GM18508 (cell line): ENCODE data around the gene SCN10A.

ENCODE experiments used
- ATAC-seq: cut with Tn5 transposase; IDR thresholded peaks from one replicate; pipeline ENCODE4 v1.9.1; 2021; ENCODE audit warnings: moderate number of reproducible peaks; ENCODE audit not compliant: insufficient read depth, unreplicated experiment

SCN10A gene

GRCh38 chr3:38658841-38659240 is 157.2 kb downstream of the SCN10A start:
- ATAC-seq, result no peak

- no peak for ATAC-seq
Observed at GRCh38 chr3:38657369-38657768, 158.6 kb downstream of the SCN10A start.

- no peak for ATAC-seq
Observed at GRCh38 chr3:38655708-38656300, 160.2 kb downstream of the SCN10A start.

GRCh38 chr3:38653685-38654537 is 162.1 kb downstream of the SCN10A start:
- ATAC-seq, result no peak

GRCh38 chr3:38652934-38653333 is 163.1 kb downstream of the SCN10A start:
- no peak for ATAC-seq

GRCh38 chr3:38651153-38651789 is 164.7 kb downstream of the SCN10A start:
- ATAC-seq, result no peak

GRCh38 chr3:38650248-38650951 is 165.6 kb downstream of the SCN10A start:
- ATAC-seq, result no peak

- no peak for ATAC-seq
Observed at GRCh38 chr3:38649500-38650247, 166.3 kb downstream of the SCN10A start, which contains the start of gene SCN5A. TSS of gene SCN5A (minus strand) at chr3:38649687. CDS start at chr3:38633307, 16,380 bp downstream.

- no peak for ATAC-seq
Observed at GRCh38 chr3:38648659-38649499, 167.1 kb downstream of the SCN10A start.

- no peak for ATAC-seq
Observed at GRCh38 chr3:38648024-38648658, 167.9 kb downstream of the SCN10A start.

- ATAC-seq, result no peak
Observed at GRCh38 chr3:38647217-38647970, 168.6 kb downstream of the SCN10A start.
